Measurements from ENCODE around the gene DDX3X.
"Not testable (repeated sequence)": the region's sequence is repeated elsewhere in the genome, so short reads cannot be mapped to it uniquely, and the experiment has no call there.

Gene DDX3X

DNA sequence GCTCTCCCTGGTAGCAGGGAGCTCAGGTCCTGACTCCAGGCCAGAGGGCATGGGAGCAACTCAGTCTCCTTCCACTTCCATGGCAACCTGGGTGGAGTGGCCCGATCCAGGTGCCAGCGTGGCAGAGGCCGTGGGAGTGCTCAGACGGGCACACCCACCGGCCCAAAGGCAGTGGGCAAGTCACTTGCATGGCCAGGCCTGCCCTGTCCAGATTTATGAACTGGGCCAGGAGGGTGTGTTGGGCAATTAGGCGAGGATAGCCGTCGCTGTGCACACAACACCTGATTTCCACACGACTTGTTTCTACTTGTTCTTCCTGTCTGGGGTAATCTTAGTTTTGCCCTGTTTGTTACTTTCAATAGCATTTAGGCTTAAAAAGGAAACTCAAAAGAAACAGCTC, 57.6 kb downstream of the DDX3X start:
- H2AFZ ChIP-seq (ENCODE audit: low read depth, low read length), result no peak overlapping the region
- H3K27me3 ChIP-seq (ENCODE audit: low read depth, low read length), result no peaks in the 10 kb centered on the region
- TF ChIP-seq EZH2phosphoT487 (IDR thresholded peaks at IDR 0.05; ENCODE audit: low read depth), result no peak
- no peak for TF ChIP-seq CTCF (IDR thresholded peaks at IDR 0.05; ENCODE audit: low read depth, low read length)

DNA sequence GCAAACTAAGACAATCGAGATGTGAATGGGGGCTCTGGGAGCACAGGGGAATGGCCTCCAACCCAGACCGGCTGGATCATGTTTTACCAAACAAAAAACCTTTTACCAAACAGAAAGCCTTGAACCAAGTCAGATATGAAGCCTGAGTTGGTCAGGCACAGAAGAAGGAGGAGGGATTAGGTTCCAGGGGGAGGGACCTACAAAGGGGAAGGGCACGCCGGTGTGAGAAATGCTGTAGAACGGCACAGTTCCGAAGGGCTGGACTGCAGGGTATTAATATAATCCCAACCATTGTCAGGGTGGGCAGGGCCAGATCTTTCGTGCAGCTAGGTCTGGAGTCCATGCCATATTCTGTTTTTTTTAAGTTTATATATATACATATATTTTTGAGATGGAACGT, 60.3 kb downstream of the DDX3X start:
- Histone ChIP-seq H3K9ac (ENCODE audit: low read length) (no peak overlapping the region), H3K9me3 (ENCODE audit: insufficient read depth, low read length) (no peaks in the 10 kb centered on the region), H3K4me3 (ENCODE audit: low read length) (no peak overlapping the region), H4K20me1 (ENCODE audit: insufficient read depth, low read length) (no peaks in the 10 kb centered on the region), H3K27me3 (ENCODE audit: low read depth, low read length) (no peaks in the 10 kb centered on the region), H3K79me2 (ENCODE audit: low read length) (no peaks in the 10 kb centered on the region), H2AFZ (ENCODE audit: low read depth, low read length) (no peak overlapping the region), H3K27ac (ENCODE audit: low read length) (no peak overlapping the region), H3K4me1 (ENCODE audit: low read length) (no peaks in the 10 kb centered on the region), H3K4me2 (ENCODE audit: low read length) (no peak overlapping the region), H3K36me3 (replicated peaks; ENCODE audit: low read depth, low read length) (no peaks in the 10 kb centered on the region)
- TF ChIP-seq EZH2phosphoT487 (IDR thresholded peaks at IDR 0.05; ENCODE audit: low read depth), result no peak

More for the DNA sequence above, 57.6 kb downstream of the DDX3X start:
- Histone ChIP-seq H3K36me3 (replicated peaks; ENCODE audit: low read depth, low read length) (no peaks in the 10 kb centered on the region), H3K9me3 (ENCODE audit: insufficient read depth, low read length) (no peaks in the 10 kb centered on the region), H4K20me1 (ENCODE audit: insufficient read depth, low read length) (no peaks in the 10 kb centered on the region), H3K4me1 (ENCODE audit: low read length) (no peaks in the 10 kb centered on the region), H3K4me2 (ENCODE audit: low read length) (no peak overlapping the region), H3K4me3 (ENCODE audit: low read length) (no peak overlapping the region), H3K79me2 (ENCODE audit: low read length) (no peaks in the 10 kb centered on the region), H3K27ac (ENCODE audit: low read length) (no peak overlapping the region), H3K9ac (ENCODE audit: low read length) (no peak overlapping the region)

GRCh38 chrX:41397219-41397618, 63.3 kb downstream of the DDX3X start:
- Histone ChIP-seq H3K27ac (ENCODE audit: low read length) (no peak overlapping the region), H4K20me1 (ENCODE audit: insufficient read depth, low read length) (no peaks in the 10 kb centered on the region), H3K4me1 (ENCODE audit: low read length) (no peaks in the 10 kb centered on the region), H3K4me2 (ENCODE audit: low read length) (no peak overlapping the region), H3K9ac (ENCODE audit: low read length) (no peak overlapping the region), H2AFZ (ENCODE audit: low read depth, low read length) (no peak overlapping the region), H3K36me3 (replicated peaks; ENCODE audit: low read depth, low read length) (no peaks in the 10 kb centered on the region), H3K4me3 (ENCODE audit: low read length) (no peak overlapping the region), H3K79me2 (ENCODE audit: low read length) (no peaks in the 10 kb centered on the region), H3K9me3 (ENCODE audit: insufficient read depth, low read length) (no peaks in the 10 kb centered on the region), H3K27me3 (ENCODE audit: low read depth, low read length) (no peaks in the 10 kb centered on the region)
- TF ChIP-seq EZH2phosphoT487 (IDR thresholded peaks at IDR 0.05; ENCODE audit: low read depth) (no peak), CTCF (IDR thresholded peaks at IDR 0.05; ENCODE audit: low read depth, low read length) (no peak)

DNA sequence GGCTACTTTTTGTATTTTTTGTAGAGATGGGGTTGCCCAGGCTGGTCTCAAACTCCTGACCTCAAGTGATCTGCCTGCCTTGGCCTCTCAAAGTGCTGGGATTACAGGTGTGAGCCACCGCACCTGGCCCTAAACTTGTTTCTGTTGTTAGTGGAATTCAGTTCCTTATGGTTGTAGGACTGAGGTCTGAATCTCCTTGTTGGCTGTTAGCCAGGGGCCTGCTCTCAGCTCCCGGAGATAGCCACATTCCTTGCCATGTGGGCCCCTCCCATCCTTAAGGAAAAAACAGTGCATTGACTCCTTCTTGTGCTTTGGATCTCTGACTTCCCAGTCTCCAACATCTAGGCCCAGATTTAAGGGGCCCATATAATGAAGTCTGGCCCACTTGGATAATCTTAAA, 63.8 kb downstream of the DDX3X start:
- TF ChIP-seq CTCF (IDR thresholded peaks at IDR 0.05; ENCODE audit: low read depth, low read length) (no peak), EZH2phosphoT487 (IDR thresholded peaks at IDR 0.05; ENCODE audit: low read depth) (no peak)
- Histone ChIP-seq H3K9me3 (ENCODE audit: insufficient read depth, low read length) (no peaks in the 10 kb centered on the region), H4K20me1 (ENCODE audit: insufficient read depth, low read length) (no peaks in the 10 kb centered on the region), H3K9ac (ENCODE audit: low read length) (no peak overlapping the region), H2AFZ (ENCODE audit: low read depth, low read length) (no peak overlapping the region), H3K4me1 (ENCODE audit: low read length) (no peaks in the 10 kb centered on the region), H3K4me3 (ENCODE audit: low read length) (no peak overlapping the region), H3K4me2 (ENCODE audit: low read length) (no peak overlapping the region), H3K27me3 (ENCODE audit: low read depth, low read length) (no peaks in the 10 kb centered on the region), H3K27ac (ENCODE audit: low read length) (no peak overlapping the region), H3K36me3 (replicated peaks; ENCODE audit: low read depth, low read length) (no peaks in the 10 kb centered on the region), H3K79me2 (ENCODE audit: low read length) (no peaks in the 10 kb centered on the region)

DNA sequence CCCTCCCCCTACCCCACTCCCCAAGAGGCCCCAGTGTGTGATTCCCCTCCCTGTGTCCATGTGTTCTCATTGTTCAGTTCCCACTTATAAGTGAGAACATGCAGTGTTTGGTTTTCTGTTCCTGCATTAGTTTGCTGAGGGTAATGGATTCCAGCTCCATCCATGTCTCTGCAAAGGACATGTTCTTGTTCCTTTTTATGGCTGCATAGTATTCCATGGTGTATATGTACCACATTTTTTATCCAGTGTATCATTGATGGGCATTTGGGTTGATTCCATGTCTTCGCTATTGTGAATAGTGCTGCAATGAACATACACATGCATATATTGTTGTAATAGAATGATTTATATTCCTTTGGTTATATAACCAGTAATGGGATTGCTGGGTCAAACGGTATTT, 68.6 kb downstream of the DDX3X start:
- not testable (repeated sequence) for H3K4me3 ChIP-seq (ENCODE audit: low read length); H3K9me3 ChIP-seq (ENCODE audit: insufficient read depth, low read length); H3K27me3 ChIP-seq (ENCODE audit: low read depth, low read length); H3K27ac ChIP-seq (ENCODE audit: low read length); H3K36me3 ChIP-seq (replicated peaks; ENCODE audit: low read depth, low read length); H3K4me1 ChIP-seq (ENCODE audit: low read length); H2AFZ ChIP-seq (ENCODE audit: low read depth, low read length); H4K20me1 ChIP-seq (ENCODE audit: insufficient read depth, low read length); H3K9ac ChIP-seq (ENCODE audit: low read length); H3K4me2 ChIP-seq (ENCODE audit: low read length); H3K79me2 ChIP-seq (ENCODE audit: low read length)

All from OCI-LY3 (cell line).